Esophagus muscularis mucosa (tissue), 4 donors: ENCODE data around the gene SARS1.

Experiments used
- CTCF ChIP-seq, 3 experiments: fragments of 200-600 bp in 2 of 3; fragments of 450-650 bp in 1 of 3; sonication (generic) in 2 of 3; IDR thresholded peaks; one replicate each; pipeline ENCODE4 v1.5.1; 2017 to 2019; ENCODE audit warnings: antibody characterized with exemption in 3 of 3, mild to moderate bottlenecking in 2 of 3, moderate library complexity in 1 of 3
- EP300 ChIP-seq: sonication (generic); formaldehyde crosslinking; IDR thresholded peaks from one replicate; pipeline ENCODE4 v1.6.1; 2017; ENCODE audit warnings: antibody characterized with exemption
- POLR2A ChIP-seq: fragments of 450-650 bp; IDR thresholded peaks from one replicate; pipeline ENCODE4 v1.6.1; 2017; ENCODE audit warnings: antibody characterized with exemption, moderate library complexity, mild to moderate bottlenecking, low read depth
- POLR2AphosphoS5 ChIP-seq, 2 donors: sonication (generic); formaldehyde crosslinking; IDR thresholded peaks; one replicate each; pipeline ENCODE4 v1.6.1; 2017; ENCODE audit warnings: antibody characterized with exemption in 2 of 2

DNA sequence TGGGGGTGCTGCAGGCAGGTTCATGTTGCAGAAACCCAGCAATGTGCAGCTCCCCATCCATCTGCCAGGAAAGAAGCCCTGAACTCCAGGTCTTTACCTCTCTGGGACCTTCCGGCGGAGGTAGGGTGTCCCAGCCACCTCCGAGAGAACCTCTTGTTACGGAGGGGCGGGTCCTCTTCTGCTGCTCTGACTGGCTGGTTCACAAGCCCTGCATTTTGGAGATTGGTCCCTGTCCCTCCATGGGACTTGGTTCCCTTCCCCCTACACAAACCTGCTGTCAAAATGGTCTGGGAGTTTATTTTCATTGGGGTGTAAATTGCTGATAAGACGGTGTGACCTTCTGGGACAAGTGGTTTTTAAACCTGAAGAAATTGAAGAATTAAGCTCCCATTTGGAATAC, 27.6 kb downstream of the SARS1 start:
- TF ChIP-seq CTCF (IDR thresholded peaks at IDR 0.05), result no peak
- no peak for TF ChIP-seq EP300
- no peak for TF ChIP-seq POLR2AphosphoS5 (IDR thresholded peaks at IDR 0.05)
- no peak for TF ChIP-seq POLR2A
